GM18499 (cell line): ENCODE measurements around the gene CLDN9.
"Not testable (repeated sequence)": the region's sequence is repeated elsewhere in the genome, so short reads cannot be mapped to it uniquely, and the experiment has no call there.

Source experiments
- ATAC-seq: cut with Tn5 transposase; IDR thresholded peaks from one replicate; pipeline ENCODE4 v1.9.1; 2021; ENCODE audit warnings: moderate number of reproducible peaks; ENCODE audit not compliant: insufficient read depth, unreplicated experiment

CLDN9 gene

GRCh38 chr16:3051494-3051893, 38.8 kb downstream of the CLDN9 start:
- ATAC-seq = no peak

- ATAC-seq = not testable (repeated sequence)
Measured at GRCh38 chr16:3052571-3053329, 40.0 kb downstream of the CLDN9 start.

GRCh38 chr16:3053330-3053710, 40.6 kb downstream of the CLDN9 start:
- ATAC-seq = not testable (repeated sequence)

- ATAC-seq = no peak
Measured at GRCh38 chr16:3054965-3055733, 42.4 kb downstream of the CLDN9 start.

- not testable (repeated sequence) for ATAC-seq
Measured at GRCh38 chr16:3055734-3056115, 43.0 kb downstream of the CLDN9 start.

GRCh38 chr16:3056336-3057180, 43.8 kb downstream of the CLDN9 start:
- ATAC-seq = no peak

GRCh38 chr16:3057181-3058138, 44.7 kb downstream of the CLDN9 start:
- no peak for ATAC-seq

- ATAC-seq = no peak
Measured at GRCh38 chr16:3058139-3059030, 45.7 kb downstream of the CLDN9 start.

- ATAC-seq = no peak
Measured at GRCh38 chr16:3059041-3059722, 46.5 kb downstream of the CLDN9 start.

- ATAC-seq = no peak
Measured at GRCh38 chr16:3059723-3060242, 47.1 kb downstream of the CLDN9 start.

- ATAC-seq = no peak
Measured at GRCh38 chr16:3060339-3061127, 47.8 kb downstream of the CLDN9 start.

GRCh38 chr16:3062553-3062952, 49.8 kb downstream of the CLDN9 start:
- no peak for ATAC-seq

GRCh38 chr16:3063625-3064386, 51.1 kb downstream of the CLDN9 start:
- ATAC-seq = no peak
